GM12864 (cell line): Measurements from ENCODE around the gene SURF2.
"Not testable (repeated sequence)": the region's sequence is repeated elsewhere in the genome, so short reads cannot be mapped to it uniquely, and the experiment has no call there.

Source experiments
- DNase-seq: peaks from one replicate; pipeline ENCODE4 v3.0.0-alpha.2; 2011; ENCODE audit warnings: low read depth
- H3K4me3 ChIP-seq: 2 replicates; pipeline ENCODE4 v1.5.1; 2011; ENCODE audit warnings: mild to moderate bottlenecking, low read depth, low read length, control low read depth
- CTCF ChIP-seq: IDR thresholded peaks from 2 replicates; pipeline ENCODE4 v1.5.1; 2011; ENCODE audit warnings: low read depth, mild to moderate bottlenecking, moderate library complexity, low read length, control low read depth, inconsistent platforms; ENCODE audit errors: missing control alignments

SURF2 gene

GRCh38 chr9:133356391-133357091 lies at the start of gene SURF2, which contains the start of gene SURF1:
TSS of gene SURF2 (plus strand) at chr9:133356550. CDS start at chr9:133356593, 43 bp downstream.
TSS of gene SURF1 (minus strand) at chr9:133356487. CDS start at chr9:133356453, 34 bp downstream.
- H3K4me3 ChIP-seq: peak within 1 kb of the TSS; percentile 61
- TF ChIP-seq CTCF: no peak
- DNase-seq: no peak

- no peak for TF ChIP-seq CTCF
- H3K4me3 ChIP-seq: no peak overlapping the region
- DNase-seq: no peak
These were observed 49.0 kb upstream of the SURF2 start for GRCh38 chr9:133307301-133307700.

GRCh38 chr9:133309608-133310007 lies 46.7 kb upstream of the SURF2 start:
- H3K4me3 ChIP-seq: no peak overlapping the region
- TF ChIP-seq CTCF: no peak
- DNase-seq: no peak

- DNase-seq: no peak
- no peak for TF ChIP-seq CTCF
- H3K4me3 ChIP-seq: no peak overlapping the region
These were observed 40.4 kb upstream of the SURF2 start for GRCh38 chr9:133315997-133316396.

- not testable (repeated sequence) for DNase-seq, H3K4me3 ChIP-seq
These were observed 38.8 kb upstream of the SURF2 start for GRCh38 chr9:133317551-133317950.

- DNase-seq: no peak
- TF ChIP-seq CTCF: no peak
- H3K4me3 ChIP-seq: no peak overlapping the region
These were observed 35.9 kb upstream of the SURF2 start for GRCh38 chr9:133320421-133320881.

GRCh38 chr9:133321411-133321935 lies 34.9 kb upstream of the SURF2 start:
- DNase-seq: no peak
- no peak overlapping the region for H3K4me3 ChIP-seq
- no peak for TF ChIP-seq CTCF
